Omental fat pad (tissue), 4 donors: Measurements from ENCODE around the gene AKR1B15. TPM values are rescaled to one million over a fixed set of nuclear protein-coding genes. Genes with fewer than 3 reads are reported as not detected.

Experiments
- ATAC-seq: fragments of 150-250 bp; one replicate; pipeline ENCODE4 v1.9.1; 2016; ENCODE audit warnings: mild to moderate bottlenecking, moderate library complexity; ENCODE audit not compliant: low FRiP score
- DNase-seq: peaks from one replicate; pipeline ENCODE4 v3.0.0-alpha.2; 2019; ENCODE audit warnings: low spot score
- total RNA-seq, 4 donors: library from RNA; depleted of rRNA; stranded (reverse); fragments of >200 nt; gene quantifications; one replicate each; pipeline ENCODE4 v1.1.0, GENCODE V29; 2016
- TF ChIP-seq, protein P1 (sequence below), 3 donors: fragments of 450-650 bp; IDR thresholded peaks; one replicate each; pipeline ENCODE4 v1.5.1; 2016 to 2017; ENCODE audit warnings: antibody characterized with exemption in 3 of 3, mild to moderate bottlenecking in 3 of 3, moderate library complexity in 2 of 3

The AKR1B15 gene
- total RNA-seq, 4 donors from 2014 or later: not detected

DNA sequence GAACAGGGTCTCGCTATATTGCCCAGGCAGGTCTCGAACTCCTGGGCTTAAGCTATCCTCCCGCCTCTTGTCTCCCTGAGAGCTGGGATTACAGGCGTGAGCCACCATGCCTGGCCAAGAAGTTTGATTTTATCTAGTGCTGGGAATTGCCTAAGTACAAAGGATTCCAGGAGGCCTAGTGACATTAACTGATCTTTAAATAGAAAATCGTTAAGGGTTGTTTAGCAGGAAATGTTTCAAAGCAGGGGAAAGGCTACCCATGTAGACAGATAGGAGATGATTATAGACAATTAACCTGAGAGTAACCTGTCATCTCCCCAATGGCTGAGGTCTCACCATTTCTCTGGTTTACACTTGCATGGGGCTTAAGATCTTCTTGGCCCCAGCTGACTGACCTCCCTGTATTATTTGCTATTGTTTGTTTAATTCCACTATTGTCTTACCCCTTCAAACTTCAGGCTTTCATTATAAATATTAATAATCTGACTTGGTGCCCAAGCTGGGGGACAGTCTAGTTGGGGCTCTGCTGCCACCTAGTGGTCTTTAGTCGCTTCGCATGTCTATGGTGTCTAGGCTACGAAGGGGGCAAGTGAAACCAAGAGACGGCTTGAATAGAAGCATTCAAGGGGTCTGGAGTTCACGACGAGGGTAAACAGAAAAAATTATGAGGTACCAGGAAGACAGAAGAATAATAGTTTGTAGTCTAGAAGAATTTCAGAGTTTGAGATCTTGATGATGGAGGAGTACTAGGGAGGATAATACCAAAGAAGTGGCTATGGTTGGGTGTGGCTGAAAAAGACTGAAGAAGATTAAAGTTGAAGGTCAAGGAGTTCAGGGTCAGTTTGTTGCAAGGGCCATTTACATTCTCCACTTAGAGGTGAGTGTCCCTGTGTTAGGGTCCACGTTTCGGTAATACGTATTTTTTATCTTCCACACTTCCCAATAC lies 57.3 kb downstream of the AKR1B15 start:
- DNase-seq (peak; percentile 49), ATAC-seq (peak; percentile 84)
- TF ChIP-seq, protein P1, sequence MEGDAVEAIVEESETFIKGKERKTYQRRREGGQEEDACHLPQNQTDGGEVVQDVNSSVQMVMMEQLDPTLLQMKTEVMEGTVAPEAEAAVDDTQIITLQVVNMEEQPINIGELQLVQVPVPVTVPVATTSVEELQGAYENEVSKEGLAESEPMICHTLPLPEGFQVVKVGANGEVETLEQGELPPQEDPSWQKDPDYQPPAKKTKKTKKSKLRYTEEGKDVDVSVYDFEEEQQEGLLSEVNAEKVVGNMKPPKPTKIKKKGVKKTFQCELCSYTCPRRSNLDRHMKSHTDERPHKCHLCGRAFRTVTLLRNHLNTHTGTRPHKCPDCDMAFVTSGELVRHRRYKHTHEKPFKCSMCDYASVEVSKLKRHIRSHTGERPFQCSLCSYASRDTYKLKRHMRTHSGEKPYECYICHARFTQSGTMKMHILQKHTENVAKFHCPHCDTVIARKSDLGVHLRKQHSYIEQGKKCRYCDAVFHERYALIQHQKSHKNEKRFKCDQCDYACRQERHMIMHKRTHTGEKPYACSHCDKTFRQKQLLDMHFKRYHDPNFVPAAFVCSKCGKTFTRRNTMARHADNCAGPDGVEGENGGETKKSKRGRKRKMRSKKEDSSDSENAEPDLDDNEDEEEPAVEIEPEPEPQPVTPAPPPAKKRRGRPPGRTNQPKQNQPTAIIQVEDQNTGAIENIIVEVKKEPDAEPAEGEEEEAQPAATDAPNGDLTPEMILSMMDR (IDR thresholded peaks at IDR 0.05): peak in 1 of 3 donors; percentile 30

GRCh38 chr7:134611611-134612151 lies 62.8 kb downstream of the AKR1B15 start:
- no peak for ATAC-seq
- TF ChIP-seq, protein P1 (IDR thresholded peaks at IDR 0.05): no peak
- no peak for DNase-seq

- no peak for DNase-seq
- TF ChIP-seq, protein P1 (IDR thresholded peaks at IDR 0.05): no peak
- no peak for ATAC-seq
Observed at GRCh38 chr7:134612197-134612596, 63.3 kb downstream of the AKR1B15 start.

GRCh38 chr7:134613623-134614347 lies 64.9 kb downstream of the AKR1B15 start:
- ATAC-seq: peak; percentile 69
- DNase-seq: no peak
- TF ChIP-seq, protein P1 (IDR thresholded peaks at IDR 0.05): no peak

GRCh38 chr7:134616611-134617010 lies 67.7 kb downstream of the AKR1B15 start:
- ATAC-seq (no peak), DNase-seq (no peak)
- TF ChIP-seq, protein P1 (IDR thresholded peaks at IDR 0.05): no peak

DNA sequence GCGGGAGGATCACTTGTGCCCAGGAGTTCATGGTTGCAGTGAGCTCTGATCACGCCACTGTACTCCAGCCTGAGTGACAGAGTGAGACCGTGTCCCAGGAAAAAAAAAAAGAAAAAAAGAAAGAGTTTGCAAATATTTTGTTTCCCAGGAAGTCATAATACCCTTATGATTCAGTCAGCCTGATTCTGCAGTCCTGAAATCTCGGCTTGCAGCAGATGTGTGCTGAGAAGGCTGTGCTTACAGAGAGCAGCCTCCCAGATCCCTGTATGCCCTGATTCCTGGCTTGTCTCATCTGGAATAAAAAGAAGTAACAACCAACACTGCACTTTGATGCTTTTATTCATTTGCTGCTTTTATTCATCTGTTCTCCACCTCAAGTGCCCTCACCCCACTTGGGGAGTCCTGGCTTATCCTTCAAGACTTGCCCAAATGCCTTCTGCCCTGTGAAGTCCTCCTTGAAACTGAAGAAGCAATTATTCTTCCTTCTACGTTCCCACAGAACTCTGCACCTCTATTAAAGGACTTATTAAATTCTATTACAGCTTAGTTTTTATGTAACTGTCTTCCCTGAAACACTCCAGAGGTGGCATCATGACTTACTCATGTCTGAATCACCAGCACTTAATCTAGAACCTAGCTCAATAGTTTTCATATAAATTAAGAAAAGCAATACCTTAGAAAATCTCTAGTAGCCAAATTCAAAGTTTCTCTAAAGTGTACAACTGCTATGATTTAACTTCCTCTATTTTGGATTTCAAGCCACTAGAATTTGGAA lies 70.0 kb downstream of the AKR1B15 start:
- DNase-seq: no peak
- no peak for ATAC-seq
- TF ChIP-seq, protein P1 (IDR thresholded peaks at IDR 0.05): no peak
